ENCODE results near the gene PLPP2.
"Not testable (repeated sequence)": the region's sequence is repeated elsewhere in the genome, so short reads cannot be mapped to it uniquely, and the experiment has no call there.

The PLPP2 gene

GRCh38 chr19:292281-292884, 1.2 kb upstream of the PLPP2 start:
- no peak for DNase-seq

GRCh38 chr19:291561-292280, 518 bp upstream of the PLPP2 start:
- no peak for DNase-seq

- peak; percentile 42 for DNase-seq
Observed at GRCh38 chr19:290372-291005, 714 bp downstream of the PLPP2 start.

- peak; percentile 27 for DNase-seq
Observed at GRCh38 chr19:289651-290371, 1.4 kb downstream of the PLPP2 start.

- no peak for DNase-seq
Observed at GRCh38 chr19:288911-289310, 2.3 kb downstream of the PLPP2 start.

- DNase-seq = no peak
Observed at GRCh38 chr19:287381-287871, 3.8 kb downstream of the PLPP2 start.

GRCh38 chr19:283395-283794, 7.8 kb downstream of the PLPP2 start:
- DNase-seq = no peak

- DNase-seq = no peak
Observed at GRCh38 chr19:282501-282900, 8.7 kb downstream of the PLPP2 start.

- no peak for DNase-seq
Observed at GRCh38 chr19:281992-282391, 9.2 kb downstream of the PLPP2 start.

- DNase-seq = no peak
Observed at GRCh38 chr19:281156-281853, 9.9 kb downstream of the PLPP2 start.

GRCh38 chr19:280541-281009, 10.6 kb downstream of the PLPP2 start:
- no peak for DNase-seq

GRCh38 chr19:279656-280055, 11.5 kb downstream of the PLPP2 start:
- no peak for DNase-seq

GRCh38 chr19:279231-279630, 12.0 kb downstream of the PLPP2 start:
- no peak for DNase-seq

- DNase-seq = no peak
Observed at GRCh38 chr19:277581-278165, 13.5 kb downstream of the PLPP2 start.

- no peak for DNase-seq
Observed at GRCh38 chr19:277131-277530, 14.1 kb downstream of the PLPP2 start.

- DNase-seq = no peak
Observed at GRCh38 chr19:275958-276646, 15.1 kb downstream of the PLPP2 start.

GRCh38 chr19:275000-275399, 16.2 kb downstream of the PLPP2 start:
- DNase-seq = no peak

- DNase-seq = no peak
Observed at GRCh38 chr19:273393-273792, 17.8 kb downstream of the PLPP2 start.

- DNase-seq = no peak
Observed at GRCh38 chr19:271856-272255, 19.3 kb downstream of the PLPP2 start.

GRCh38 chr19:270766-271318, 20.4 kb downstream of the PLPP2 start:
- DNase-seq = not testable (repeated sequence)

- DNase-seq = no peak
Observed at GRCh38 chr19:269241-269640, 22.0 kb downstream of the PLPP2 start.

Measured in stimulated activated CD4-positive, alpha-beta T cell treated with anti-CD3 and anti-CD28 coated beads, Interleukin-4, amount 100 ng/mL, for 1 hour (primary cell).